ENCODE data around the gene EREG.

EREG gene

GRCh38 chr4:74353858-74354257 is 11.1 kb upstream of the EREG start:
- DNase-seq: no peak

GRCh38 chr4:74357965-74358364 is 7.0 kb upstream of the EREG start:
- DNase-seq: no peak

DNA sequence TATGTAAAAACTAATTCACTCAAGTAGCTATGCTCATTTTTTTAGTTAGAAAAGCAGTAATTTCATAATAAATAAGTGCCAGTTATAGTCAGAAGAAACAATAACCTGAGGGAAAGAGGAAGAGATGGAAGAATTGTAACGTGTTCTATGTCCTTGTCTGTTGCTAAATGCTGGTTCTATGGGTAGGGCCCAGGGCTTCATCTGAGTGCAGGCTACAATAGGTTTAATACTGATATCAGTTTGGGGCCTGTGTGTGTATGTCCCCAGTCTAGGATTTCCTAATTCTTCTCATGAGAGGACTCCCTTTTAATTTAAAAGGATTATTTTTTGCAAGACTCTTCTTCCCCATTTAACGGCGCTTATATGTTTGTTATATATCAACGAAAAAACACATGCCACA is 3.3 kb upstream of the EREG start:
- no peak for DNase-seq

DNA sequence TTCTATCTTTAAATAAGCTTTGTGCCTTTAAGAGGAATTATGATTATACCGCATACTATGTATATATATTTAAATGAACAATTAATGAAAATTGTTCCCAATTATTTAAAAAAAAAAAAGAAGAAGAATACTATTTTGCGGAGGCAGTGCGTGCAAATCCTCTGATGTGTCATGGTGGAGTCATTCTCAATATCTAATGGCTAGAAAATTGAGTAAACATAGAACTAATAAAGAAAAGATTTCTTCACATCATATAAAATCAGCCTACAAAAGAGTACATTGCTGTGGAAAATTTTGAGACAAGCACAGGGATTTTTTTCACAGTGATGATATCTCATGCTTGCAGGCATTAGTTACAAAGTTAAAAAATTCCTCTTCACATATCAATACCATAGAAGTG is 2.6 kb upstream of the EREG start:
- no peak for DNase-seq

- no peak for DNase-seq
These were observed 691 bp upstream of the EREG start for GRCh38 chr4:74364256-74364651.

DNA sequence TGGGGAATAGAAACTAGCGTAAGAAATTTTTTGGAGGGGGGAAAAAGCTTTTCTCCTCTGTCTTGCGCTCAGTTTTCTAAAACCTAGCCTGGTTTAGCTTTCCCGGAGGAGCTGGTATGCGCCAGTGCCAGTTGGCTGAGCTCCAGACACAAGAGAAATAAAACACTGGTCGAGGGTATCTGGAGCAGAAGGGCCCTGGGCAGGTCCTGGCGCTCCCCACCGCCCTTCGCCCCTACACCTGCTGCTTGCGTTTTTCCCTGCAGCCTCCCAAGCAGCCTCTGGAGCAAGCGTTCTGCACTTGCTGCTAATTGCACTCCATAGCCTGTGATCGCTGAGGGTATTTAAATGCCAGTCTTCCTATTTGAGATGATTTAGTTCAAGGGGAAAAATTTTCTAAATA is 816 bp downstream of the EREG start:
- DNase-seq: no peak

GRCh38 chr4:74366367-74366911 is 1.5 kb downstream of the EREG start:
- no peak for DNase-seq

- no peak for DNase-seq
These were observed 2.8 kb downstream of the EREG start for GRCh38 chr4:74367656-74368290.

GRCh38 chr4:74368596-74368995 is 3.7 kb downstream of the EREG start:
- no peak for DNase-seq

DNA sequence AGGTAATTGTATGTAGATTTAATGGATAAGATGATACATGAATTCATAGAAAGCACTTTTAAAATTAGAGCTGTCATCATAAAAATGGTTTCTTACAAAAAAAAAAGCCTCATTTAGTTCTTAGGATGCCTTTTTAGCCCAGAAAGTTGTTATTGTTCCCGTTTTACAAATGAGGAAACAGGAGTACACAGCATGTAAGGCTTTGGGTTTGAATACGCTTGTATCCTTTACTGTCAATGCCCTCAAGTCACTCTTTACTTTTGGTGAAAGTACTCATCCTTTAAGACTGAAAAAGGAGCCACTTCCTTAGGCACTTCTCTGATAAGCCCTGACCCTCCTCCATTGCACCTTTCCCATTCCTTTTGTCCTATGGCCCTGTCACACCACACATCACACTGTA is 4.9 kb downstream of the EREG start:
- no peak for DNase-seq

DNA sequence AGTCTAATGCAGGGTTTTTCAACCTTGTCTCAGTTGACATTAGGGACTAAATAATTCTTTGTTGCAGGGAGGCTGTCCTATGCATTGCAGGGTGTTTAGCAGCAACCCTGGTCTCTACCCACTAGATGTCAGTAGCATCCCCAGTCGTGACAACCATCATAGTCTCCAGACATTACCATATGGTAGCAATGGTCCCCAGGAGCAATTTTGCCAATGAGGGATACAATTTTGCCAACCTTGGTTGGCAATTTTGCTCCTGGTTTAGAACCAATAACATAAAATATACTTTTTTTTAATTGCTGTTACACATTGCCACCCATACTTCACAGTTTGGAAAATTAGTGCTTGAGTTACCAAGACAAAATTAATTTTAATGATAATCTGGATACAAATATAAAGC is 6.0 kb downstream of the EREG start:
- peak; percentile 9 for DNase-seq

DNA sequence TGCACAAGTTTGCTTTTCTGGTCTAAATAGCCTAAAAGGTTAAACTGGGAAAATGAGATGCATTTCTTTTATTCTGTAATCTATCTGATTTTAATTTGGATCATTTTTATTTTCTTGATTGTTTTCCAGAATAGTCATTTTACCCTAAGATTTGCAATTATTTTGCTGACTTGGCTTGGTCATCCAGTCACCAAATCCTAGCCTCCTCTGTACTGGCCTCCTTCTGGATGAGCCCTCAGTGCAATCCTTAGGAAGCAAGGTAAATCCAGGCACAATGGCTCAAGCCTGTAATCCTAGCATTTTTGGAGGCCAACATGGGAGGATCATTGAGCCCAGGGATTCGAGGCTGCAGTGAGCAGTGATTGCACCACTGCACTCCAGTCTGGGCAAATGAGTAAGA is 9.2 kb downstream of the EREG start:
- DNase-seq: no peak

GRCh38 chr4:74374561-74375327 is 9.8 kb downstream of the EREG start:
- no peak for DNase-seq

- DNase-seq: no peak
These were observed 11.0 kb downstream of the EREG start for GRCh38 chr4:74375824-74376426.

- peak; percentile 32 for DNase-seq
These were observed 12.0 kb downstream of the EREG start for GRCh38 chr4:74376888-74377483.

DNA sequence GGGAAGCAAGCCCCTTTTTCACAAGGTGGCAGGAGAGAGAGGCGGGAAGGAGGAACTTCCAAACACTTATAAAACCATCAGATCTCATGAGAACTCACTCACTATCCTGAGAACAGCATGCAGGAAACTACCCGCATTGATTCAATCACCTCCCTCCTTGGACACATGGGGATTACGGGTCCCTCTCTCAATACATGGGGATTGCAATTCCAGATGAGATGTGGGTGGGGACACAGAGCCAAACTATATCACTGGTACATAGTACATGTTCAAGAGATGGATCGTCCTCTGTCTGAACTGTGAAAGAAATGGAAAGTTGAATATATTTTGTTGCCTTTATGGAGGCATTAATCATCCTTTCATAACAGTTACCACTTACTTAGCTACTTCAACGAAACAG is 12.8 kb downstream of the EREG start:
- DNase-seq: no peak

- DNase-seq: no peak
These were observed 13.6 kb downstream of the EREG start for GRCh38 chr4:74378573-74378972.

DNA sequence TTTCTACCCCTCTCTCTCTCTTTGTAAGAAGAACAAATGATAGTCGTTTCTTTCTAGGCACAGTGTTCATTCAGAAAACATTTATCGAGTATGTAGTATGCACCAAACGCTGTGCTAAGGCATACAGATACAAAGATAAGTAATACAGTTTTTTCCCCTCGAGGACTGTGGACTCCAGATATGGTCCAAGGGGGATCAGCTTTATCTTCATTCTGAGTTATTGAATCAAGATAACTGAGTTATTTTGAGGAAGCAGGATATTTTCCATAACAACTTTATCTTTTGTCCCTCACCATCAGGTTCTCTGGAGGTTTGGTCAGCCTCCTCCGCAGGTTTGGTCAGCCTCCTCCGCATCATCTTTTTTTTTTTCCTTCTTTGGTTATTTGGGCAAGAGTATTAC is 15.0 kb downstream of the EREG start:
- DNase-seq: no peak

DNA sequence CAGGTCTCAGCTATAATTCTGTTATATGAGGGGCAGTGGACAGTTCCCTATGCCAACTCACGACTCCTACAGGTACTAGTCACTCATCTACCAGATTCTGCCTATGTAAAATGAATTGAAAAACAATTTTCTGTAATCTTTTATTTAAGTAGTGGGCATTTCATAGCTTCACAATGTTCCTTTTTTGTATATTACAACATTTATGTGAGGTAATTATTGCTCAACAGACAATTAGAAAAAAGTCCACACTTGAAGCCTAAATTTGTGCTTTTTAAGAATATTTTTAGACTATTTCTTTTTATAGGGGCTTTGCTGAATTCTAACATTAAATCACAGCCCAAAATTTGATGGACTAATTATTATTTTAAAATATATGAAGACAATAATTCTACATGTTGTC is 20.4 kb downstream of the EREG start:
- DNase-seq: no peak

DNA sequence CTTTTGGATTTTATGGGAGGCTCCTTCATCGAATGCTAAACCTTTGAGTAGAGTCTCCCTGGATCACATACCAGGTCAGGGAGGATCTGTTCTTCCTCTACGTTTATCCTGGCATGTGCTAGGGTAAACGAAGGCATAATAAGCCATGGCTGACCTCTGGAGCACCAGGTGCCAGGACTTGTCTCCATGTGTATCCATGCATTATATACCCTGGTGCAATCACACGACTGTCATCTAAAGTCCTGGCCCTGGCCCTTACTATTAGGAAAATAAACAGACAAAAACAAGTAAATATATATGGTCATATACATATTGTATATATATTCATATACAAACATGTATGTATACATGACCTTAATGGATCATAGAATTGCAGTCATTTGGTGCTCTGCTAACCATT is 21.2 kb downstream of the EREG start:
- no peak for DNase-seq

DNA sequence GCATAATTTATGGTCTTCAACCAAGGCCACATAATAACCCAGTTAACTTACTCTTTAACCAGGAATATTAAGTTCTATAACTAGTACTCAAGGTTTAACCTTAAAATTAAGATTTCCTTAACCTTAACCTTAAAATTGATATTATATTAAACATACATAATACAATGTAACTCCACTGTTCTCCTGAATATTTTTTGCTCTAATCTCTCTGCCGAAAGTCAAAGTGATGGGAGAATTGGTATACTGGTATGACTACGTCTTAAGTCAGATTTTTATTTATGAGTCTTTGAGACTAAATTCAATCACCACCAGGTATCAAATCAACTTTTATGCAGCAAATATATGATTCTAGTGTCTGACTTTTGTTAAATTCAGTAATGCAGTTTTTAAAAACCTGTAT is 22.8 kb downstream of the EREG start:
- no peak for DNase-seq

- DNase-seq: no peak
These were observed 24.5 kb downstream of the EREG start for GRCh38 chr4:74389494-74389893.

GRCh38 chr4:74390677-74391076 is 25.7 kb downstream of the EREG start:
- no peak for DNase-seq

- no peak for DNase-seq
These were observed 26.4 kb downstream of the EREG start for GRCh38 chr4:74391346-74391745.

Measured in central memory CD4-positive, alpha-beta T cell (primary cell).